HG02840 (cell line): ENCODE data around the gene CD4.

Experiments used
- ATAC-seq: cut with Tn5 transposase; IDR thresholded peaks from one replicate; pipeline ENCODE4 v1.9.1; 2021; ENCODE audit warnings: mild to moderate bottlenecking, moderate library complexity, moderate number of reproducible peaks; ENCODE audit not compliant: unreplicated experiment, low FRiP score

Gene CD4

DNA sequence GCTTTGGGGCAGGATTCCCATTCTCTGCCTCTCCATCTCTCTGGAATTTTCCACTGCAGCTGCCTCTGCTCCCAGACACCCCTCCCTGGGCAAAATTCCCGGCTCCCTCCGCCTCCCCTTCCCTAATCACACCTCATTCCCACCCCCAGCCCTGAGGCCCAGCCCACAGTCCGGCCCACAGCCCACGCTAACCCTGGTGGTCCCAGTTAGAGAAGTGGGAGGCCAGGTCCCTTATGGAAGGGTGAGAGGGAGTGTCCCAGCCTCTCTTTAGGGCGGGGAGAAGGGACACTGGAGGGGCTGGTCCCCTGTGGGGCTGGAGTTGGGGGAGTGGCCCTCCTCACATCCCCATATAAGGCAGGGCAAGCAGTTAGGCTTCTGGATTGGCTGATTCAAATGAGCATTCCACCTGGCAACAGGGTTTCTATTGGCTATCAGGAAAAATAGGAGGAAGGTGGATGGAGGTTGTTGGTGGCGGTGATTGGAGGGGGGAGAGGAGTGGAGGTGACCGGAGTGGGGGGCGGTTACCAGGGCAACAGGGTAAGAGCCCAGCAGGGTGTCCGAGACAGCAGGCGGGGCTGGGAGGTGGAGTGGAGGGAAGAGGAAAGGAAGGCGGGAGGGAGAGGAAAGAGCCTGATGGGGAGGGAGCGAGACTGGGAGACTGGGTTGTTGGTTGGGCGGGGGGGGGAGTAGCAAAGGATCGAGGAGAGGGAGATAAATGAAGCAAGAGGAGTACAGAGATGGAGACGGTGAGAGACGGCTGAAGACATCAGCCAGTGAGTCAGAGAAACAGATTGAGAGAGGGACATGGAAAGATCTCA, 25.1 kb upstream of the CD4 start:
- peak; percentile 63 for ATAC-seq

DNA sequence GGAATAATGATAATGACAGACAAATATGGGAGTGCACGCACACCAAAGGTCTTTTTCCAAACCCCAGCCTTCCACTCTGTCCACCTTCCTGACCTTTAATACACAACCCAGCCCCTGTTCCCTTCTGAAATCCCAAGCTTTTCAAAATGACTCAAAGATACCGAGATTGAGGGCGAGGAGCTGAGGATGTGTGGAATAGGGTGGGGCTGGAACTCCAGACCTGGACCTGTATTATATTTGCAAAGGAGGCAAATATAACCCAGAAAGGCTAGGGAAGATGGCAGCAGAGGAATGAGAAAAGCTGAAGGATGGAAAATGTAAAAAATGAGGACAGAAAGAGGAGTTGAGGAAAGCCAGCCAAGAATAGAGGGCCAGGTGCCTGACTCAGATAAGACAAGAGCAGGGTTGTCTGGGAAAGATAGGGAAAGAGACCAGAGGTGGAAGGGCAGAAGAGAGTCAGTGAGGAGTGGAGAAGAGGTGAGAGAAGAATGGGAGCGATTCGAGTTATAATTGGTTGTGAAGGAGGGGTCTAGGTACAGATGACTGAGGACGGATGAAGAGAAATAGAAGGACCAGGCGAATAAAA, 24.2 kb upstream of the CD4 start:
- no peak for ATAC-seq

DNA sequence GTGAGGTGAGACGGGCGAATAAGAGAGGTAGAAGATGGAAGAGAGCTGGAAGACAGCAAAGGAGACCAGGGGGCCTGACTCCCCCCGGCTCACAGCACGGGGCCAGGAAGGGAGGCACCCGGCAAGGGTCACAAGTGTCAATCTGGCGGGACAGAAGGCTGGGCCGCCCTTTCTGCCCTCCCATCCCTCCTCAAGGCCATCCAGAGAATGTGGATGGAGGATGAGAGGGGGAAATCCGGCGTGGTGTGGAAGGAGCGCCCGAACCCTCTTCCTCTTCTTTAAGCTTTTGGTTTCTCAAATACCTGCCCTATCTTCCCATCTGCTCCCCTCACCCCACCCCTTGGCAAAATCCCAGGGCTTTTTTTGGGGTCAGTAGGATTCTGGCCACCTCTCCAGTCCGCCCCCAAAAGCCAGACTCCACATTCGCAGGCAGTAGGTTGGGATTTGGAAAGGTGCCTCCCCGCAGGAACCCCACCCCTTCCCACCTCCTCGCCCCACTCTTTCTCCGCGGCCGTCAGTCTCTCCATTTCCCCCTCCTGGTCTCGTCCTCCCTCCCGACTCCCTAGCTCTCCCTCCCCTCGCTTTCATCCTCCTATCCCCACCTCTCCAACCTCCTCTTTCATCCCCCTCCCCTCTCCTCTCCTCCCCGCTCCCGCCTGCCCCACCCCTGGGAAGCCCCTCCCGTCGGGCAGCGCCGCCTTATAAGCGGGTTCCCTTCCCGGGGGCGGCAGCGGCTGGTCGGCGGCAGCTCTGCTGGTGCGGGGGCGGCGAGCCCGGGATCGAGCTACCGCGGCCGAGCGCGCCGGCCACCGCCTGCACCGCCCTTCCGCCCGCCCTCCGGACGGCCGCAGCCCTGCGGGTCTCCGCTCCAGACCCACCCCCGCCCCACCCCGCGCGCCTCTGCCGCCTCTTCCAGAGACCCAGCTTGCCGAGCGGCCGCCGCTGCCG, 23.4 kb upstream of the CD4 start, which contains the start of gene PTMS:
TSS of gene PTMS (plus strand) at position 730 of the 948 bp plus-strand sequence. CDS start 343 bp downstream, outside the sequence.
- ATAC-seq, result peak; percentile 5

DNA sequence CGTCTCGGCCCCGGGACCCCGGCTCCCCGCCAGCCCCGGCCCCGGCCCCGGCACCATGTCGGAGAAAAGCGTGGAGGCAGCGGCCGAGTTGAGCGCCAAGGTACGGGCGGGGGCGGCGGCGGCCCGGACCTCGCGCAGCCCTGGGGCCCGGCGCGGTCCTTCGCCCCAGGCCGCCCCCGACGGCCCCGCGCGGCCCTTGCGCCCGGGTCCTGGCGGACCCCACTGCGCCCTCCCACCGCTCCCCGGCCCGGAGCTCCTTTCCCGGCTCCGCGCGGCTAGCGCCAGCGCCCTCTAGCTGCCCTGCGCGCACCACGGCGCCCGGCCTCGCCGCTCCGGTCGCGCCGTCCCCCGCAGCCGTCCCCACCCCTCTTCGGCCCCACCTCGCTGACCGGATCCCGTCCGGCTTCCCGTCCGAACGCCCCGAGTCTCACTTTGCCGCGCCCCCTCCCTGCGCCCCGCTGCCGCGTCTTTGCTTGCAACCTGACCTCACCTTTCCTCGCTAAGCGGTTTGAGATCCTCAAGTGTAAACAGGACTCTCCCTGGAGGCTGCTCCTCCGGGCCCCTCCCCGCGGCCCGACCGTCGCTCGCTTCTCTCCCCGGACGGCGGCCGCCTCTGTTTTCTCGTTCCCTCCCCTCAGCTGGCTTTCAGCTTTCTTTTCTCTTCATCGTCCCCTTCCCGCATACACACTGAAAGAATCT, 22.5 kb upstream of the CD4 start:
- ATAC-seq, result peak; percentile 48

DNA sequence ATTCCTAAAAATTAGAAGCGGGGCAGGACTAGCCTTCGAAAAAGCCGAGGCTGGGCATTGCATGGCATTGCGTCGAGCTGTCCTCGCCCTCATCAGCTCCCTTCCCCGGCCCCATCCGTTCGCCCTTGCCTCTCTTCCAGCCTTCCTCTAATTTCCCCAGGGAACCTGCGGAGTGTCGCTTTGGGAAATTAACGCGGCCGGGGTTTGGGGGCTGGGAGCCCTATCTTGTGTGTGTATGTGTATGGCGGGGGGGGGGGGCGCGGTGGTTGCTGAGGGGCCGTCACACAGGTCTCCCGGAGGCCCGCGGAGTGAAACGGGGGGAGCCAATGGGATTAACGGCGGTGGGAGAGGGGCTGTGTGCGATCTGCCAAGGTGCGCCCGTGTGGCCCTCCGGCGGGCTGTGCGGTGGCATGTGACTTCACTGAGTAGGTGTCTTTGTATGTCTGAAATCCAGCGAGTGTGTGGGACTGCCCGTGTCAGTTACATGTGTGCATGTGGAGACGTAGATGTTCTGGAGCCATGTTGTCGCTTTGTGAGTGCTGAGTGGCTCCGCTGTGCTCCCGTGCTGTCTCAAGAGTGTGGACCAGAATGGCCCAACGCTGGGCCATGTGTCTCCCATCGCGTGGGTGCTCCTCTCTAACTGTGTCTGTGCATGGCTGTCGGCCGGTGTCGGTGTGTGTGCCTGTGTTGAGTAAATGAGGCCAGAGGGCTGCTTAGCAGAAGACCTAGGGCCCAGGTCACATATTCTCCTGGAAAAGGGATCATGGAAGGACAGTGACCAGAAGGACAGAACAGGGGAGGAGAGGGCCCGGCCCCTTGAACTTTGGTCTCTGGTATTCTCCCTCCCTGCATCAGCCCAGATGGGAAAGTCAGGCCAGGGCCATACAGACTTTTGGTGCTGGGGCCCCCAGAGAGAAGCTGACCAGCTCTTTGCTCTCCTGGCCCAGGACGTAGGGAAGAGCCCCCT, 21.7 kb upstream of the CD4 start:
- ATAC-seq, result no peak

DNA sequence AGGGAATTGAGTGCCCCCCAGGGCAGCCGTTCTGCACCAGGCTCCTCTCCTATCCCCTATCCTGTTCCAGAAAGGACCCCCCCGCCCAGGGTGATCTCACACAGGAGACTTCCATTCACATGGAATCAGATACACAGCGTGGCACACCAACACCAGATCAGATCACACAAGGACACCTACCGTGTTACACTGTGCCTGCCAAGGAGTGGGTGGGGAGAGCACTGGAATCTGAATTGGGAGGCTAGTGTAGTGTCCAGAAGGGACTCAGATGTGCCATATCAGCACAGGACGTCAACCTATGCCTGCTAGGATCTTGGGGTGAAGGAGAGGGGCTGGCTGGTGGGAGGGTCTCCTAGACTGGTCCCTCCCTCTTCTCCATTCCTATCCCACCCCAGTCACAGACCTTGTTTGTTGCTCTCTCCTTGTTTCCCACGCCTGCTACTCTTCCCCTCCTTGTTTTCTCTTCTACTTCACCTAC, 20.9 kb upstream of the CD4 start:
- ATAC-seq, result no peak

DNA sequence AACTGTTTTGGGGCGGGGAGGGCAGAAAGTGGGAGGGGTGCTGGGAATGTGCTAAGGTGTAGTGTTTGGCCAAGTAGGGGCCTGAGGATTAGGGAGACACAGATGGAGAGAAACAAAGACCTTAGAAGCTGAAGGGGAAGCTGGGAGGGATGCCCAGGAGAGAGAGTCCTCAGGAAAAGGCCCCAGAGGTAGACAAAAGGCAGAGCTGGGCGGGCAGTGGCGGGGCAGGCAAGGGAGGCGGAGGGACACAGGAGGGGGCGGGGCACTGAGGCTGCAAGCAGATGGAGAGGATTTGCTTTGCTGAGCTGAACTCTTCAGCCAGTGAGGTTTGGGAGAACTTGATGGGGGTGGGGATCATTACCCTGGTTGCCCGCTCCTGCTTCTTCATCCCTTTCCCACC, 20.3 kb upstream of the CD4 start:
- no peak for ATAC-seq

DNA sequence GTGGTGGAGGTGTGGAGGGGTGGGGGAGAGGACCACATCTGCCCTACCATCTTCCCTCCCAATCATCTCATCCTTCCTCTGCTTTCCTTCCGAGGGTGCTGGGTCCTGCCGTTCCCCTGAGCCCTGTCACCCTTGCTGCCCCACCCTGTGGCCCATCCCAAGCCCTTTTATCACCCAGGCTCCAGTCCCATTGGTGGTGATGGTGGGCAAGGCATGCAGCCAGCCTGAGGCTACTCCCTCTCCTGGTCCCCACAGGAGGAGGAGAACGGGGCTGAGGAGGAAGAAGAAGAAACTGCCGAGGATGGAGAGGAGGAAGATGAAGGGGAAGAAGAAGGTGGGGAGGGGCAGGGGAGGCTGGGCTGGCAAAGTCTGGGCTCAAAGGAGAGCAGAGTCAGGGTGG, 19.7 kb upstream of the CD4 start:
- ATAC-seq, result no peak

DNA sequence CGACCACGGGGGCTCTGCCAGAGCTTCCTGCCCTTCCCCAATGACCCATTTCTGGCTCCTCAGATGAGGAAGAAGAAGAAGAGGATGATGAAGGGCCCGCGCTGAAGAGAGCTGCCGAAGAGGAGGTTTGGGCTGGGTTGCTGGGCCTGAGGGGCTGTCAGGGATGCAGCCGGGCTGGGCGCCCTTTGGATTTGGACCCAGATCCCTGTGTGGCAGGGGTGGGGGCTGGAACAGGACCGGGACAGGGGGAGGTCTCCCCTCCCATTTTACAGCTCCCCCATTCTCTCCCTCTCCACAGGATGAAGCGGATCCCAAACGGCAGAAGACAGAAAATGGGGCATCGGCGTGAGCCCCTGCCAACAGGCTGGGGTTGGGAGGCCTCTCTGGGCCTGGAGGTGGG, 19.2 kb upstream of the CD4 start:
- no peak for ATAC-seq

DNA sequence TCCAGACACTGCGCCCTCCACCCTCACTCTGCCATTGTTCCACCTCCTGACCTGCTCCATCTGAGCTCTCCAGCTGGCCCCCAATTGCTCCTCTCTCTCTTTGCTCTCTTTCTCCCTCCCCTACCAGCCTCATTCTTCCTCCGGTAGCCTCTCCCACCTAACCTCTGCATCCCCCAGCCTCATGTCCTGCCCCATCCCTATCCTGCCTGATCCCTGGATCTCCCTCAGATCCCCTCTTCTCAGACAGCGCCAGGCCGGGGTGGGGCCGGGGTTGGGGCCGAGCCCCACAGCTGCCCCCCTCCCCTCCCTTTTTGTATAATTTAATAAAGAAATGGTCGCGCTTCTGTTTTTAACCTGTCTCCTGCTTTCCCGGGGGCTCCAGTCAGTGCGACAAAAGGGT, 18.7 kb upstream of the CD4 start:
- ATAC-seq, result no peak

DNA sequence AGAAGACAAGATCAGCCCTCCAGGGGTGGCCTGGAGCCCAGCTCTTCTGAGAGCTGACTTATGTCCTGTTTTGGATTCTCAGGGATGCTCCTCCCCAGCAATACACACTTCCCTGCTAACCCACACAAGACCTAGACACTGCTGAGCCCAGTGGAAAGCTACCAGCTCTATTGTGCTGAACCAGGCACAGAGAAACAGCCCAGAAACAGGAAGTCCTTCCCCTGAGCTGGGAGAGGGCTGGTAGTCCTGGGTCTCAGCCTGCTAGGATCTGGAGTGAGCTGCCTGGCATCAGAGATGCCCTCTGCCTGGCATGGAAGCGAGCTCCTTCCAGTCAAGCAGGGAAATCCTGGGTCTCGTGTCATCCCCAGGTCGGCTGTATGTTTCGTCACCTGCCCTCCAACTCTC, 18.2 kb upstream of the CD4 start:
- no peak for ATAC-seq

DNA sequence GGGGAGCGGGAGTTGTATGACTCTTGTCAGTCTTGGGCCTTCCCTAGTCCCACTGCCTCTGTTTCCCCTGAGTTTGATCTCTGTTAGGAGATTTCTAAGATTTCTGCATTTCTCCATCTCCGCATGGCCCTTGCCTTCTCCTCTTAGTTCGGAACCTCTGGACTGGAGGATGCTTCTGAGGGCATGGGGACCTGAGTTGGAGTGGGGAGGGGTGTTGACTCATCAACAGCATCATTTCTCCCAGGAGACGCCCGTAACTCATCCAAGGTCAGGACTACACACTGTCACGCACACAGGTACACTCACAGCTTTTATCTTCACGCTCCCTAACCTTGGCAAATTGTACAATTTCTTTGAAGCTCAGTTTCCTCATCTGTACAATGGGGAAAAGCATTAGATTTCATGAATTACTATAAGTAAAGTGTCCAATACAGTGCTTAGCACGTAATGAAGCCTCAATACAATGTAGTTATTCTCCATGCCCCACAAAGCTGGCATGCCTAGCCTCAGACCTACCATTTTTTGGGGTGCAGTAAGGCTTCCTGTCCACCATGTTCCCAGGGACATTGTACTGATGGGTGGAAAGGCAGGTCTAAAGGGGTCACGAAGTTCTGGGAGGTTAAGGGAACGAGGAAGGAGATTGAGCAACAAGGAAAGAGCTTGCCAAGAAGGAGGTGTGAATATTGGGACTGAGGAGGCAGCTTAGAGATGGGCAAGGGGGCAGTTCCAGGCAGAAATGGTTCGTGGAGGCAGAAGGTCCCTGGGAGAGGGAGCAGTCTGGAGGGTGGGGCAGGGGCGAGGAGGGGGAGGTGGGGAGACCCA, 17.6 kb upstream of the CD4 start:
- ATAC-seq, result no peak

DNA sequence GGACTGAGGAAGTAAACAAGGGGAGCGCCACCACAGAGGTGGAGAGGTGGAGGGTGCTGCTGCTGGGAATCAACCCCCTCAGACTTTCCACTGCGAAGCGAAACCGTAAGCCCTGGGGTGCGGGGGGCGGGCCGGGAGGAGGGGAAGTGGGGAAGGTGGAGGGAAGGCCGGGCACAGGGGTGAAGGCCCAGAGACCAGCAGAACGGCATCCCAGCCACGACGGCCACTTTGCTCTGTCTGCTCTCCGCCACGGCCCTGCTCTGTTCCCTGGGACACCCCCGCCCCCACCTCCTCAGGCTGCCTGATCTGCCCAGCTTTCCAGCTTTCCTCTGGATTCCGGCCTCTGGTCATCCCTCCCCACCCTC, 17.0 kb upstream of the CD4 start, which contains the start of gene LAG3:
TSS of gene LAG3 (plus strand) at position 190 of the 365 bp plus-strand sequence. CDS start 333 bp downstream, outside the sequence.
- no peak for ATAC-seq

DNA sequence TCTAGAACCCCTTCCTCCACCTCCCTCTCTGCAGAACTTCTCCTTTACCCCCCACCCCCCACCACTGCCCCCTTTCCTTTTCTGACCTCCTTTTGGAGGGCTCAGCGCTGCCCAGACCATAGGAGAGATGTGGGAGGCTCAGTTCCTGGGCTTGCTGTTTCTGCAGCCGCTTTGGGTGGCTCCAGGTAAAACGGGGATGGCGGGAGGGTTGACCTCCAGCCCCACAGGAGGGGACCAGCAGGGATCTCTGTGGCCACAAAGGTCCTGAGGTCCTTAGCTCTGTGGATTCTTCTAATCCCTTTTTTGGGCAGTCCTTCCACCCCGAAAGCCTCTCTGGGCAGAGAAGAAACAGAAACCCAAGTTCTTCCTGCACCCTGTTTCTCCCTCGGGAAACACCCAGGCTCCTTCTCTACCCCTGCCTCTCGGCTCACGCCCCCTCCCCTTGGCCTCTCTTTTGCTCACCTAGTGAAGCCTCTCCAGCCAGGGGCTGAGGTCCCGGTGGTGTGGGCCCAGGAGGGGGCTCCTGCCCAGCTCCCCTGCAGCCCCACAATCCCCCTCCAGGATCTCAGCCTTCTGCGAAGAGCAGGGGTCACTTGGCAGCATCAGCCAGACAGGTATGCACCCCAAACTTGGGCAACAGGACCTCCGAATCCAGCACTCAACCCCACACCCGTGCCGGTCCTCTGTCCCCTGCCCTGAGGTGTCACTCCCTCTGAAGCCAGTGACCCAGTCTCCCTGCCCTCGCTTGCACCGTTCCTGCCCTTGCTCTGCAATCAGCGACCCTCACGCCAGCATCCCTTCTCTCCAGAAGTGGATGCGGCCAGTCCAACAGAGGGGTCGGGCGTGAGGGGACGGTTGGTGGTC, 16.4 kb upstream of the CD4 start:
- no peak for ATAC-seq

DNA sequence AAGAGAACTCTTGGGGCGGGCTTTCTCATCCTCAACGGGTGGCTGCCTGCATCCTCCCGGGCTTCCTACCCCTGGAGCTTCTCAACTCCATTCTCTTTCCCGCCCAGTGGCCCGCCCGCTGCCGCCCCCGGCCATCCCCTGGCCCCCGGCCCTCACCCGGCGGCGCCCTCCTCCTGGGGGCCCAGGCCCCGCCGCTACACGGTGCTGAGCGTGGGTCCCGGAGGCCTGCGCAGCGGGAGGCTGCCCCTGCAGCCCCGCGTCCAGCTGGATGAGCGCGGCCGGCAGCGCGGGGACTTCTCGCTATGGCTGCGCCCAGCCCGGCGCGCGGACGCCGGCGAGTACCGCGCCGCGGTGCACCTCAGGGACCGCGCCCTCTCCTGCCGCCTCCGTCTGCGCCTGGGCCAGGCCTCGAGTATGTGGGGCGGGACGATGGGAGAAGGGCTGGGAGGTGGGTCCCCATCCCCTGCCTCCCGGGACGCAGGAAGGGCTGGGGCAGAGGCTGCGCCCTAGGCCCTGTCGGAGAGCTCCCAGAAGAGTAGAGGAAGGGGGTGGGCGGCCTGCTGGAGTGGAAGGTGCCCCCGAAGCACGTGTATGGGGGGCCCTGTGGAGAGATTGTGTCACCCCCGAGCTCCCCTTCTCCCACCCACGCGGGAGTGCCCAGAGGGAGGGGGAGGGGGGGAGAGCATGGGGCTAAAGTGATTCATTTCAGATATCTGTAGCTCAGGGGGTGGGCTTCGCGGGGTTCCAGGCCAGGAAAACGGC, 15.6 kb upstream of the CD4 start:
- ATAC-seq, result no peak

DNA sequence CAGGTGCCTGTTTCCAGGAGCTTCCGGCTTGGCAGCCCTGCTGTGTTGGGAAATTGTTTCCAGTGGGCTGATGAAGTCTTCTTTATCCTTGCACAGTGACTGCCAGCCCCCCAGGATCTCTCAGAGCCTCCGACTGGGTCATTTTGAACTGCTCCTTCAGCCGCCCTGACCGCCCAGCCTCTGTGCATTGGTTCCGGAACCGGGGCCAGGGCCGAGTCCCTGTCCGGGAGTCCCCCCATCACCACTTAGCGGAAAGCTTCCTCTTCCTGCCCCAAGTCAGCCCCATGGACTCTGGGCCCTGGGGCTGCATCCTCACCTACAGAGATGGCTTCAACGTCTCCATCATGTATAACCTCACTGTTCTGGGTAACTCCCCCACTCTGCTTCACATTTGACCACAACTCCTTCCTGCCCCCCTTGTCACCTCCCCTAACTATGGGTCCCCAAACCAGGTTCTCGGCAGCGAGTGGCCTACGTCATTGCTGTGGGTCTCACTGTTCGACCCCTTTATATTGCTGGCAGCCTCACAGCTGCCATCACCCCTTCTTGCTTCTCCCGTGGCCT, 14.7 kb upstream of the CD4 start:
- no peak for ATAC-seq
